CD4-positive, alpha-beta T cell (primary cell): Measurements from ENCODE around the gene RASL11B. TPM values are rescaled to one million over a fixed set of nuclear protein-coding genes. Genes with fewer than 3 reads are reported as not detected.
A peak's percentile ranks its signal among the peaks of the same experiment; 100 is the strongest.

ENCODE experiments used
- ATAC-seq: fragments of 200-7000 bp; cut with Tn5 transposase; one replicate; pipeline ENCODE4 v1.10.0; 2022; ENCODE audit warnings: mild to moderate bottlenecking; ENCODE audit not compliant: poor library complexity
- CTCF ChIA-PET: fragments of 350-600 bp; sonication (Branson Sonifier 250); formaldehyde crosslinking; loops from one replicate; lab custom pipeline; 2021; ENCODE audit warnings: antibody characterized with exemption, inconsistent platforms; lab: Charles Lee
- POLR2A ChIA-PET: fragments of 350-600 bp; sonication (Branson Sonifier 250); formaldehyde crosslinking; loops from one replicate; lab custom pipeline; 2021; ENCODE audit warnings: antibody characterized with exemption, inconsistent platforms; lab: Charles Lee
- DNase-seq, 14 experiments: peaks; one replicate each; pipeline ENCODE4 v3.0.0-alpha.2; 2013 to 2020; ENCODE audit warnings: mixed read lengths in 2 of 14
- H3K27ac ChIP-seq, 2 donors: one replicate each; pipeline versions ENCODE4 v1.5.1 to v1.7.0; 2013; ENCODE audit warnings: low read length in 2 of 2, low read depth in 1 of 2, mild to moderate bottlenecking in 1 of 2
- H3K27me3 ChIP-seq, 2 experiments: 1 replicate in 1 of 2; 2 replicates in 1 of 2; pipeline versions ENCODE4 v1.6.1 to v1.7.0; 2013; ENCODE audit warnings: low read length in 2 of 2, control low read depth in 1 of 2, mild to moderate bottlenecking in 1 of 2, moderate library complexity in 1 of 2; ENCODE audit not compliant: insufficient read depth in 2 of 2, control insufficient read depth in 1 of 2
- H3K36me3 ChIP-seq: one replicate; pipeline ENCODE4 v1.6.1; 2013; ENCODE audit warnings: low read length, control low read depth; ENCODE audit not compliant: insufficient read depth
- H3K4me1 ChIP-seq: one replicate; pipeline ENCODE4 v1.6.1; 2013; ENCODE audit warnings: low read length, control low read depth; ENCODE audit not compliant: insufficient read depth
- H3K4me3 ChIP-seq: one replicate; pipeline ENCODE4 v1.5.1; 2013; ENCODE audit warnings: mild to moderate bottlenecking, low read length, moderate library complexity
- H3K9me3 ChIP-seq, 2 experiments: 1 replicate in 1 of 2; 2 replicates in 1 of 2; pipeline versions ENCODE4 v1.6.1 to v1.7.0; 2013; ENCODE audit warnings: low read length in 2 of 2, mild to moderate bottlenecking in 2 of 2, control low read depth in 1 of 2, moderate library complexity in 1 of 2; ENCODE audit not compliant: control insufficient read depth in 1 of 2, insufficient read depth in 1 of 2
- H3K27ac Mint-ChIP-seq: one replicate; pipeline ENCODE4 v1.8.0; 2020; ENCODE audit warnings: mixed read lengths
- H3K27me3 Mint-ChIP-seq: one replicate; pipeline ENCODE4 v1.8.0; 2021; ENCODE audit warnings: mixed read lengths
- H3K36me3 Mint-ChIP-seq: one replicate; pipeline ENCODE4 v1.8.0; 2021; ENCODE audit warnings: low read depth, mixed read lengths
- H3K4me1 Mint-ChIP-seq: one replicate; pipeline ENCODE4 v1.8.0; 2021; ENCODE audit warnings: low read depth, mixed read lengths
- H3K4me3 Mint-ChIP-seq: one replicate; pipeline ENCODE4 v1.8.0; 2020; ENCODE audit warnings: mild to moderate bottlenecking, mixed read lengths
- H3K9me3 Mint-ChIP-seq: one replicate; pipeline ENCODE4 v1.8.0; 2020; ENCODE audit warnings: mixed read lengths
- intact Hi-C, 2 experiments: fragments of 100-400 bp; cut with DNase I in 1 of 2; cut with micrococcal nuclease in 1 of 2; formaldehyde crosslinking; loops; one replicate each; pipeline versions ENCODE4 v1.15.1 to v1.9.0; 2023 to 2025; cut with DNase I, micrococcal nuclease
- total RNA-seq, 174 experiments: library from RNA in 2 of 174; stranded (reverse) in 2 of 174; gene quantifications; one replicate each; pipeline ENCODE4 v1.2.3 and lab custom pipeline; 2021 to 2026
- TF ChIP-seq, protein P1 (sequence below): fragments of 200-600 bp; IDR thresholded peaks from one replicate; pipeline ENCODE4 v1.8.0; 2022; ENCODE audit warnings: antibody characterized with exemption, mild to moderate bottlenecking

RASL11B gene
- total RNA-seq, 2 experiments from 2014 or later, result 0.31 to 0.63 TPM

DNA sequence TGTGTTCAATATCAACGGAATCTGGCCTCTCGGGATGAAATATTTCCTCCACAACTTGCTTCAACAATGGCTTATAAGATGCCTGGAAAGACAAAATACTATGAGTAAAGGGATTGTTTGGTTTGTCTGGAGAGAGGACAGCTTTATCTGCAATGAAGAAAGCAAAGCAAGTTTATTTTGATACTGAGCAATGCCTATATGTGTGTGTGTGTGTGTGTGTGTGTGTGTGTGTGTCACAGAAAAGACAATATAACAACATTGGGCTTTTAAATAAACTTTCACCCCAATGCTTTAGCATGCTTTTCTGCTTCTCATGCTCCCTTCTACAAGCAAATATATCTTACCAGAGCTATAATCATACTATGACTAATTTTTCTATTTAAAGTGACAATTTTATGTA lies 45.4 kb downstream of the RASL11B start:
- Histone ChIP-seq H3K9me3 (no peaks in the 10 kb centered on the region), H3K4me3 (no peak overlapping the region), H3K27ac (no peak overlapping the region), H3K36me3 (peaks cover 18% of the 10 kb centered on the region), H3K4me1 (peaks cover 4% of the 10 kb centered on the region), H3K27me3 (no peaks in the 10 kb centered on the region)
- H3K27me3 Mint-ChIP-seq, result no peaks in the 10 kb centered on the region
- H3K36me3 Mint-ChIP-seq, result peaks cover 71% of the 10 kb centered on the region
- no peak overlapping the region for H3K4me3 Mint-ChIP-seq
- ChIA-PET CTCF (no interaction called here), POLR2A (interaction anchor here (0.8 kb wide), 1 partner anchor 319 kb away, joined by 3 read pairs; no protein-coding TSS in a partner anchor)
- intact Hi-C loops, result no loop called here
- DNase-seq (no peak), ATAC-seq (no peak)
- peaks cover 5% of the 10 kb centered on the region for H3K4me1 Mint-ChIP-seq
- H3K27ac Mint-ChIP-seq, result no peak overlapping the region
- peaks cover 2% of the 10 kb centered on the region for H3K9me3 Mint-ChIP-seq
- TF ChIP-seq, protein P1, sequence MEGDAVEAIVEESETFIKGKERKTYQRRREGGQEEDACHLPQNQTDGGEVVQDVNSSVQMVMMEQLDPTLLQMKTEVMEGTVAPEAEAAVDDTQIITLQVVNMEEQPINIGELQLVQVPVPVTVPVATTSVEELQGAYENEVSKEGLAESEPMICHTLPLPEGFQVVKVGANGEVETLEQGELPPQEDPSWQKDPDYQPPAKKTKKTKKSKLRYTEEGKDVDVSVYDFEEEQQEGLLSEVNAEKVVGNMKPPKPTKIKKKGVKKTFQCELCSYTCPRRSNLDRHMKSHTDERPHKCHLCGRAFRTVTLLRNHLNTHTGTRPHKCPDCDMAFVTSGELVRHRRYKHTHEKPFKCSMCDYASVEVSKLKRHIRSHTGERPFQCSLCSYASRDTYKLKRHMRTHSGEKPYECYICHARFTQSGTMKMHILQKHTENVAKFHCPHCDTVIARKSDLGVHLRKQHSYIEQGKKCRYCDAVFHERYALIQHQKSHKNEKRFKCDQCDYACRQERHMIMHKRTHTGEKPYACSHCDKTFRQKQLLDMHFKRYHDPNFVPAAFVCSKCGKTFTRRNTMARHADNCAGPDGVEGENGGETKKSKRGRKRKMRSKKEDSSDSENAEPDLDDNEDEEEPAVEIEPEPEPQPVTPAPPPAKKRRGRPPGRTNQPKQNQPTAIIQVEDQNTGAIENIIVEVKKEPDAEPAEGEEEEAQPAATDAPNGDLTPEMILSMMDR, result no peak

DNA sequence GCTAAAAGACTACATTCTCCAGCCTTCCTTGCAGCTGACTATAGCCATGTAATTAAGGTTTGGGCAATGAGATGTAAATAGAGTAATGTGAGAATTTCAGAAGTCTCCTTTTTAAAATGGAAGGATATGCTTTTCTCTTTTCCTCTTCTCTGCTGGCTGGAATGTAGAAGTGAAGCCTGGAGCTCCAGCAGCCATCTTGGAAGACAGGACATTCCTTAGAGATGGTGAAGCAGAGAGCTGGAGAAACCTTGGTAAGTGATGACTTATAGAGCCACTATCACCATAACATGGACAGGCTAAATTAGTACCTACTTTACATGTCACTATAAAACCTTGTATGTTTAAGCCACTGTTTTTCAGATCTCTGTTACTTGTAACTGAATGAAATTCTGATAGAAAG lies 48.0 kb downstream of the RASL11B start:
- Histone ChIP-seq H3K4me1 (peaks cover 4% of the 10 kb centered on the region), H3K27ac (no peak overlapping the region), H3K27me3 (no peaks in the 10 kb centered on the region), H3K36me3 (peaks cover 13% of the 10 kb centered on the region), H3K9me3 (no peaks in the 10 kb centered on the region), H3K4me3 (no peak overlapping the region)
- H3K36me3 Mint-ChIP-seq, result peaks cover 46% of the 10 kb centered on the region
- peaks cover 5% of the 10 kb centered on the region for H3K4me1 Mint-ChIP-seq
- ATAC-seq (no peak), DNase-seq (no peak)
- TF ChIP-seq, protein P1, result no peak
- ChIA-PET POLR2A (interaction anchor here (0.6 kb wide), 1 partner anchor 36 kb away, joined by 3 read pairs; no protein-coding TSS in a partner anchor), CTCF (no interaction called here)
- H3K9me3 Mint-ChIP-seq, result no peaks in the 10 kb centered on the region
- no peaks in the 10 kb centered on the region for H3K27me3 Mint-ChIP-seq
- H3K4me3 Mint-ChIP-seq, result no peak overlapping the region
- no peak overlapping the region for H3K27ac Mint-ChIP-seq
- intact Hi-C loops, result no loop called here

DNA sequence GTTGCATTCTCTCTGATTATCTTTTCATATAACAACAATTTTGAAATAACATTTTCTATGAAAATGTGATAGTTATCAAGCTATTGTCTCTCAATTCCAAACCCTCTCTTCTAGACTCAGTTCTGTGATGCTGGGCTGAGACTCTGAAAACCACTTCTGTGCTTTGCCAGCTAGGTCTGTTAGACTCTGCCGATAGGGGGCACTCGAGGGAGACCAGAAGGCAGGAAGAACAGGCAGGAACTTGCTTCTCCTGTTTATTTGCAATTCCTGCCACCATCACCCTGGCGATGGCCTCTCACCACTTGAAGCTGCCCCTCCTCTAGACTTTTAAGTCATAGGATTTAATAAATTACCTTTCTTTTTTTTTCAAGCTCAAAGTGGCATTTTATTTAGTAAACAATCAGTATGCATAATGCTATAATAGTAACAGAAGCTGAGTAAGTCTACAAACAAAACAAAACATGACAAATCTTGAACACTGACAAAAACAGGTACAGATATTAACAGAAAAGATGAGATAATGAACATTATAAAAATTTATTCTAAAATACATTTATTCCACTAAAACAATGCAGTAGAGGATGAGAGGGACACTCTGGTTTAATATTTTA lies 49.7 kb downstream of the RASL11B start:
- H3K9me3 Mint-ChIP-seq, result no peaks in the 10 kb centered on the region
- Histone ChIP-seq H3K36me3 (peaks cover 5% of the 10 kb centered on the region), H3K9me3 (no peaks in the 10 kb centered on the region), H3K27ac (no peak overlapping the region), H3K4me1 (peaks cover 4% of the 10 kb centered on the region), H3K27me3 (no peaks in the 10 kb centered on the region), H3K4me3 (no peak overlapping the region)
- H3K4me3 Mint-ChIP-seq, result no peak overlapping the region
- H3K27ac Mint-ChIP-seq, result no peak overlapping the region
- ChIA-PET POLR2A (no interaction called here), CTCF (interaction anchor here (0.8 to 1.3 kb wide), 6 partner anchors 9 to 366 kb away, joined by 3 to 4 read pairs (median 3); no protein-coding TSS in a partner anchor)
- TF ChIP-seq, protein P1, result peak; percentile 71
- intact Hi-C loops, result no loop called here
- peak; percentile 36 to 79 (median 55) for DNase-seq
- no peaks in the 10 kb centered on the region for H3K27me3 Mint-ChIP-seq
- H3K36me3 Mint-ChIP-seq, result peaks cover 32% of the 10 kb centered on the region
- peak; percentile 69 for ATAC-seq
- peaks cover 5% of the 10 kb centered on the region for H3K4me1 Mint-ChIP-seq
